HEK293 (cell line): ENCODE results near the gene NEB.

ENCODE experiments used
- BCL11A ChIP-seq: fragments of 450-650 bp; formaldehyde crosslinking; IDR thresholded peaks from 2 replicates; pipeline ENCODE4 v1.5.1; 2016; ENCODE audit warnings: low read depth, missing biosample characterization, missing genetic modification characterization
- CTCF ChIP-seq: fragments of 450-650 bp; formaldehyde crosslinking; IDR thresholded peaks from 2 replicates; pipeline ENCODE4 v1.5.1; 2016; ENCODE audit warnings: missing biosample characterization, missing genetic modification characterization
- KLF9 ChIP-seq: fragments of 450-650 bp; formaldehyde crosslinking; IDR thresholded peaks from 2 replicates; pipeline ENCODE4 v1.5.1; 2016; ENCODE audit warnings: missing biosample characterization, missing genetic modification characterization, low read depth
- MEIS1 ChIP-seq: sonication (generic); formaldehyde crosslinking; IDR thresholded peaks from 2 replicates; pipeline ENCODE4 v1.8.1; 2022; ENCODE audit warnings: missing genetic modification reagents, mild to moderate bottlenecking, borderline replicate concordance
- MZF1 ChIP-seq: fragments of 450-650 bp; formaldehyde crosslinking; IDR thresholded peaks from 2 replicates; pipeline ENCODE4 v1.5.1; 2017; ENCODE audit warnings: missing biosample characterization, missing genetic modification characterization, borderline replicate concordance
- REST ChIP-seq: fragments of 450-650 bp; formaldehyde crosslinking; IDR thresholded peaks from 2 replicates; pipeline ENCODE4 v1.5.1; 2016; ENCODE audit warnings: missing biosample characterization, missing genetic modification characterization
- ZBTB26 ChIP-seq: fragments of 450-650 bp; formaldehyde crosslinking; optimal IDR thresholded peaks from 2 replicates; pipeline ENCODE3; 2016; ENCODE audit warnings: missing biosample characterization, mild to moderate bottlenecking, missing genetic modification characterization
- ZBTB44 ChIP-seq: fragments of 450-650 bp; IDR thresholded peaks from 2 replicates; pipeline ENCODE4 v1.5.1; 2018; ENCODE audit warnings: missing biosample characterization, mild to moderate bottlenecking, missing genetic modification characterization
- ZNF2 ChIP-seq: fragments of 450-650 bp; formaldehyde crosslinking; IDR thresholded peaks from 2 replicates; pipeline ENCODE4 v1.5.1; 2016; ENCODE audit warnings: missing biosample characterization, missing genetic modification characterization
- ZNF274 ChIP-seq, 2 experiments: fragments of 200-500 bp in 1 of 2; fragments of 450-650 bp in 1 of 2; sonication (Bioruptor generic) in 1 of 2; formaldehyde crosslinking in 1 of 2; IDR thresholded peaks; 2 replicates each; pipeline versions ENCODE4 v1.5.1 to v1.6.1; 2014 to 2016; ENCODE audit warnings: borderline replicate concordance in 1 of 2, inconsistent platforms in 1 of 2, low read length in 1 of 2, missing biosample characterization in 1 of 2, missing genetic modification characterization in 1 of 2
- ZNF426 ChIP-seq: fragments of 450-650 bp; formaldehyde crosslinking; IDR thresholded peaks from 2 replicates; pipeline ENCODE4 v1.5.1; 2017; ENCODE audit warnings: missing biosample characterization, missing genetic modification characterization, mild to moderate bottlenecking, inconsistent platforms, moderate library complexity
- ZNF518A ChIP-seq: fragments of 450-650 bp; formaldehyde crosslinking; conservative IDR thresholded peaks from 2 replicates; pipeline ENCODE4 v1.5.1; 2016; ENCODE audit warnings: low read depth, missing biosample characterization, missing genetic modification characterization
- ZNF660 ChIP-seq: fragments of 450-650 bp; IDR thresholded peaks from 2 replicates; pipeline ENCODE4 v1.5.1; 2018; ENCODE audit warnings: missing biosample characterization, mild to moderate bottlenecking, missing genetic modification characterization

- TF ChIP-seq ZBTB26 (tag by site-specific recombination) (no peak), BCL11A (no peak), ZNF2 (tag by site-specific recombination) (no peak), ZNF518A (no peak), CTCF (no peak), KLF9 (no peak), ZNF274 (IDR thresholded peaks at IDR 0.05; ENCODE audit: low read length) (no peak), ZNF274 (tag by site-specific recombination; IDR thresholded peaks at IDR 0.05; ENCODE audit: borderline replicate concordance) (no peak), MEIS1 (CRISPR knock-in tag) (no peak), ZBTB44 (tag by site-specific recombination) (no peak), ZNF660 (tag by site-specific recombination) (no peak), ZNF426 (no peak), MZF1 (no peak), REST (tag by site-specific recombination) (no peak)
Measured at GRCh38 chr2:151669585-151670081, 64.6 kb downstream of the NEB start.
